GM18526 (cell line): Measurements from ENCODE around the gene AATK.

Experiments
- POLR2A ChIP-seq: IDR thresholded peaks from 3 replicates; pipeline ENCODE4 v1.6.1; 2011; ENCODE audit not compliant: insufficient read length; ENCODE audit errors: extremely low read depth

Gene AATK

GRCh38 chr17:81115749-81116464, 50.1 kb downstream of the AATK start:
- TF ChIP-seq POLR2A, result no peak

DNA sequence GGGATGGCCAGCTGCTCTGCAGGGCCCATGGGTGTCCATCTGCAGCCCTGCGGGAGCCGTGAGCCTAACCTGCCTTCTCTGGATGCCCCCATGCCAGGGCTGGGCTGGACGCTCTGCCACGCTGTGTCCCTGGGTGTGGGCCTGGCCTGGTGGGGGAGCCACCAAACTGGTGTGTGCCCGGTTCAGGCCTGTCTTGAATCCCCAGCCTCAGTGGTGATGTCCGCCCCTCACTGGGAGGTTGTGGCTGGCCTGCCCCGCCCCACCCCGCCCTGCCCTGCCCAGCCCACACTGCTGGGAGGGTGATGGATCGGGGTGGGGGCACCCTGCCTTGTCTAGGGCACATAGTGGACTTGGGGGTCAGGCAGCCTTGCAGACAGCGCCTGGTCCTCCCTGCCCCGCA, 50.8 kb downstream of the AATK start:
- no peak for TF ChIP-seq POLR2A

GRCh38 chr17:81114351-81115093, 51.5 kb downstream of the AATK start:
- TF ChIP-seq POLR2A, result no peak

- TF ChIP-seq POLR2A, result no peak
Measured at GRCh38 chr17:81113158-81113724, 52.8 kb downstream of the AATK start.

GRCh38 chr17:81112450-81112849, 53.6 kb downstream of the AATK start:
- no peak for TF ChIP-seq POLR2A

GRCh38 chr17:81111066-81111465, 55.0 kb downstream of the AATK start:
- TF ChIP-seq POLR2A, result no peak

DNA sequence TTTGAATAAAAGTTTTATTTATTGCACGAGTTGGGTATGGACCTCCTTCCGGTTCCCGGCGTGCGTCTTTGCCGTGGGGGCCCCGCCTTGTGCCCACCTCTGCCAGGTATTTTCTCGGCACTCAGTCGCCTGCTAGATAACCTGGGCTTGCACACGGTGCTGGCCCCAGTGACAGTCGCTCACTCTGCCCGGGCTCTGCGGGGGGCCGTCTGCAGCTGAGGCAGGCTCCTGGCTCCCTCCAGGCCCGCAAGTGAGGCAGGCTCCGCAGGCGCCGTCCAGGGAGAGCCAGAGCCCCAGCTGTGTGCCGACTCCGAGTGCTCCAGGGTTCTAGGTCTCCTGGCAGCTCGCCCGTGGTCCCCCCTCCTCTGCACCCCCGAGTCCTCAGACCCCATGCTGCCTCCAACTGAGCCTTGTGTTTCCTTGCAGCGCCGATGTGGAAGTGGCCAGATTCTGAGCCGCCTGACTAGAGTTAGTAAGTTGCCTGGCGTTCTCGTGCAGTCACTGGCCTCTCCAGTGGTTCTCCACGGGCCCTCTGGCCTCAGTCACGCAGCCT, 55.5 kb downstream of the AATK start:
- no peak for TF ChIP-seq POLR2A

GRCh38 chr17:81109957-81110356, 56.1 kb downstream of the AATK start:
- no peak for TF ChIP-seq POLR2A

GRCh38 chr17:81108220-81108619, 57.8 kb downstream of the AATK start:
- TF ChIP-seq POLR2A, result no peak

DNA sequence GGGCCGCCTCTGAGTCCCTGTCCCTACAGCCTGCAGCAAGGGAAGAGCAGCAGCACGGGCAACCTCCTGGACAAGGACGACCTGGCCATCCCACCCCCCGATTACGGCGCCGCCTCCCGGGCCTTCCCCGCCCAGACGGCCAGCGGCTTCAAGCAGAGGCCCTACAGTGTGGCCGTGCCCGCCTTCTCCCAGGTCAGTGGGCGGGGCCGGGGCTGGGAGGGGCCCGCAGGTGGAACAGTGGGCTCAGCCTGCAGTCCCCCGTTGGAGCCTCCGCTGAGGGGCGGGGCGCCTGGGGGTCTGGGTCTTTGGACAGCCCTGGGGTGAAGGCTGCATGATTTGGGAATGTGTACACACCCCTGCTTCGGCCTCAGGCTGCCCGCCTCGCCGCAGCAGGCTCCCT, 59.3 kb downstream of the AATK start:
- TF ChIP-seq POLR2A, result no peak

DNA sequence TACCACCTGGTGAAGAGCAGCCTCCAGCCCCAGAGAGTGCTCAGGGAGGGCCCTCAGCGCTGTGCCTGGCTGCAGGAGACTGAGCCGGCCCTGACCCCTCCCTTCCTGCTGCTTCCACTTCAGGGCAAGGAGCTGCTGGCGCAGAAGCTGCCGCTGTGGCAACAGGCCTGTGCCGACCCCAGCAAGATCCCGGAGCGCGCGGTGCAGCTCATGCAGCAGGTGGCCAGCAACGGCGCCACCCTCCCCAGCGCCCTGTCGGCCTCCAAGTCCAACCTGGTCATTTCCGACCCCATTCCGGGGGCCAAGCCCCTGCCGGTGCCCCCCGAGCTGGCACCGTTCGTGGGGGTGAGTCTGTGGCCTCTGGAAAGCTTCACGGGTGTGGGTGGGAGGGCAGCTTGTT, 62.6 kb downstream of the AATK start:
- no peak for TF ChIP-seq POLR2A

DNA sequence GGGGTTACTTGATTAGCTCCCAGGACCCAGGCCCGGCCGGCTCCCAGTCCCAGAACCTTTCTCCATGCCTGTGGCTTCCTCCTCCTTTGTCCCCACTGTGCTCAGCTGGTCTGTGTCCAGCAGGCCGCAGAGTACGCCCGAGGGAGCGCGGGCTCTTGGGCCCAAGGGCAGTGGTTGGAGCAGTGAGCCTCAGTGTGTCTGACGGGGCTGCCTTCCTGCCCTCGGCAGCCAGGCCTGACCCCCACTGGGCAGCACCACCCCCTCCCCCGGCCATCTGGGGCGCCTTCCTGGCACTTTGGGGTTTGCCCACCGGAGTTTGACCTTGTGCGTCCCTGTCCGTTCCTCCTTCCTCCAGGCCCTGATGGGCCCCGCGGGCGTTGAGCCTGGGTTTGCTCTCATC, 63.2 kb downstream of the AATK start:
- no peak for TF ChIP-seq POLR2A

- TF ChIP-seq POLR2A, result no peak
Measured at GRCh38 chr17:81102352-81102751, 63.7 kb downstream of the AATK start.

- TF ChIP-seq POLR2A, result no peak
Measured at GRCh38 chr17:81101614-81102306, 64.3 kb downstream of the AATK start.

GRCh38 chr17:81100668-81101067, 65.4 kb downstream of the AATK start:
- no peak for TF ChIP-seq POLR2A
